GM12878 (cell line): ENCODE results near the gene TSPAN15. TPM values are rescaled to one million over a fixed set of nuclear protein-coding genes. Genes with fewer than 3 reads are reported as not detected.

ENCODE experiments used
- ATAC-seq: fragments of 200-7000 bp; cut with Tn5 transposase; 3 replicates; pipeline ENCODE4 v1.9.1; 2020; ENCODE audit warnings: mild to moderate bottlenecking, moderate library complexity
- BruUV-seq: library from RNA; stranded (reverse); fragments of 400-500 nt; replicated peaks from 2 replicates; lab custom pipeline; 2021; lab: Mats Ljungman, UMichigan
- CTCF ChIA-PET: fragments of 300-600 bp; sonication (Branson Sonifier 250); formaldehyde crosslinking; extraction: SDS; loops from one replicate; lab custom pipeline; 2021; ENCODE audit warnings: inconsistent platforms; lab: Yijun Ruan, JAX
- POLR2A ChIA-PET: fragments of 350-600 bp; formaldehyde crosslinking; extraction: SDS; loops from one replicate; lab custom pipeline; 2021; ENCODE audit warnings: inconsistent platforms; lab: Charles Lee
- RAD21 ChIA-PET: fragments of 300-600 bp; sonication (Branson Sonifier 250); formaldehyde crosslinking; loops from one replicate; lab custom pipeline; 2023; ENCODE audit warnings: antibody characterized with exemption; ENCODE audit not compliant: unreplicated experiment; lab: Charles Lee
- SMC1A ChIA-PET: fragments of 300-600 bp; sonication (Branson Sonifier 250); formaldehyde crosslinking; loops from one replicate; lab custom pipeline; 2023; ENCODE audit not compliant: unreplicated experiment, uncharacterized antibody; lab: Charles Lee
- DNase-seq: peaks from one replicate; pipeline ENCODE4 v3.0.0-alpha.2; 2011; ENCODE audit warnings: low read depth, low spot score
- FAIRE-seq: peaks from 3 replicates; lab custom pipeline; 2011; peaks lifted over from hg19 to GRCh38; lab: Jason Lieb, UNC
- H2AFZ ChIP-seq: 2 replicates; pipeline ENCODE4 v1.6.0; 2011; ENCODE audit warnings: low read depth, low read length, control low read depth; ENCODE audit not compliant: control insufficient read depth
- H3K27ac ChIP-seq: 2 replicates; pipeline ENCODE4 v1.5.1; 2011; ENCODE audit warnings: control low read depth; ENCODE audit not compliant: control insufficient read depth, insufficient read depth
- H3K27me3 ChIP-seq, 2 experiments: replicated peaks in 1 of 2; 2 replicates each; pipeline versions ENCODE4 v1.6.0 to v1.6.1; 2011; ENCODE audit warnings: low read length in 1 of 2; ENCODE audit not compliant: control insufficient read depth in 2 of 2, insufficient read depth in 2 of 2
- H3K36me3 ChIP-seq, 2 experiments: 2 replicates each; pipeline ENCODE4 v1.5.1; 2011; ENCODE audit warnings: low read length in 1 of 2; ENCODE audit not compliant: control insufficient read depth in 2 of 2, insufficient read depth in 2 of 2
- H3K4me1 ChIP-seq: 2 replicates; pipeline ENCODE4 v1.6.1; 2011; ENCODE audit warnings: mild to moderate bottlenecking, low read length, moderate library complexity, mixed read lengths; ENCODE audit not compliant: control insufficient read depth, insufficient read depth
- H3K4me2 ChIP-seq: 2 replicates; pipeline ENCODE4 v1.6.0; 2011; ENCODE audit warnings: control low read depth; ENCODE audit not compliant: control insufficient read depth, insufficient read depth
- H3K4me3 ChIP-seq: fragments of 200-600 bp; sonication (generic); 2 replicates; pipeline ENCODE4 v1.5.1; 2016
- H3K79me2 ChIP-seq: 2 replicates; pipeline ENCODE4 v1.6.0; 2011; ENCODE audit warnings: low read length; ENCODE audit not compliant: control insufficient read depth, insufficient read depth
- H3K9ac ChIP-seq: 2 replicates; pipeline ENCODE4 v1.8.0; 2011; ENCODE audit warnings: low read length, control low read depth, mixed read lengths; ENCODE audit not compliant: control insufficient read depth, insufficient read depth
- H3K9me3 ChIP-seq: replicated peaks from 3 replicates; pipeline ENCODE4 v1.5.1; 2011; ENCODE audit warnings: mild to moderate bottlenecking, low read length; ENCODE audit not compliant: control insufficient read depth, insufficient read depth
- H4K20me1 ChIP-seq: 2 replicates; pipeline ENCODE4 v1.6.0; 2011; ENCODE audit not compliant: control insufficient read depth, insufficient read depth
- CHD1 ChIP-seq: IDR thresholded peaks from 2 replicates; pipeline ENCODE4 v1.6.1; 2012; ENCODE audit warnings: low read depth, low read length, improper control_type of control experiment
- CHD2 ChIP-seq: IDR thresholded peaks from 2 replicates; pipeline ENCODE4 v1.6.1; 2011; ENCODE audit warnings: low read depth, low read length, improper control_type of control experiment, borderline replicate concordance
- ESRRA ChIP-seq: IDR thresholded peaks from 2 replicates; pipeline ENCODE4 v1.6.1; 2012; ENCODE audit warnings: mild to moderate bottlenecking, low read length, improper control_type of control experiment
- FOS ChIP-seq: IDR thresholded peaks from 3 replicates; pipeline ENCODE4 v1.6.1; 2011; ENCODE audit warnings: borderline replicate concordance; ENCODE audit not compliant: insufficient read length; ENCODE audit errors: extremely low read depth
- HCFC1 ChIP-seq: fragments of 150-350 bp; IDR thresholded peaks from 2 replicates; pipeline ENCODE4 v1.6.1; 2014; ENCODE audit warnings: low read length
- IRF4 ChIP-seq: IDR thresholded peaks from 2 replicates; pipeline ENCODE4 v1.6.1; 2011; ENCODE audit warnings: low read depth, low read length
- POLR2AphosphoS2 ChIP-seq: IDR thresholded peaks from 2 replicates; pipeline ENCODE4 v1.6.1; 2011; ENCODE audit warnings: low read depth, mild to moderate bottlenecking, low read length, improper control_type of control experiment, moderate library complexity
- RFX5 ChIP-seq: IDR thresholded peaks from 2 replicates; pipeline ENCODE4 v1.6.1; 2011; ENCODE audit warnings: low read depth, low read length, improper control_type of control experiment
- SUPT20H ChIP-seq: IDR thresholded peaks from 2 replicates; pipeline ENCODE4 v1.6.1; 2011; ENCODE audit warnings: low read depth, mild to moderate bottlenecking, low read length, moderate library complexity, borderline replicate concordance; ENCODE audit not compliant: control insufficient read depth
- ZBED1 ChIP-seq: IDR thresholded peaks from 2 replicates; pipeline ENCODE4 v1.6.1; 2016; ENCODE audit warnings: borderline replicate concordance
- ZNF592 ChIP-seq: fragments of 450-650 bp; IDR thresholded peaks from 2 replicates; pipeline ENCODE4 v1.6.1; 2017; ENCODE audit warnings: mild to moderate bottlenecking, moderate library complexity
- WGBS: methylation state at CpG from one replicate; pipeline ENCODE4 v1.1.6; 2016; ENCODE audit warnings: low lambda C conversion rate; ENCODE audit not compliant: insufficient replicate concordance, insufficient coverage; ENCODE audit errors: missing lambda C conversion rate; 5-methylcytosine and 5-hydroxymethylcytosine counted together
- in situ Hi-C: fragments of 300-500 bp; cut with MboI; formaldehyde crosslinking; loops from 9 replicates; pipeline ENCODE4 v1.14.3; 2018; ENCODE audit warnings: mixed read lengths
- intact Hi-C: fragments of 100-400 bp; cut with micrococcal nuclease; formaldehyde crosslinking; loops from one replicate; pipeline ENCODE4 v1.14.2; 2022; ENCODE audit not compliant: unreplicated experiment
- polyA plus RNA-seq, 11 experiments: library from polyadenylated mRNA; depleted of rRNA in 4 of 11; unstranded in 6 of 11; stranded (reverse) in 5 of 11; fragments of >200 nt; fragmentation: Nextera tagmentation in 4 of 11; fragmentation: Illumina TruSeq in 1 of 11; extraction: Ambion mirVana in 4 of 11; extraction: Trizol in 1 of 11; gene quantifications; 1 replicate in 1 of 11; 2 replicates in 10 of 11; pipeline versions ENCODE4 v1.2.1 to v1.2.3, GENCODE V29; 2011 to 2016; ENCODE audit warnings: inconsistent platforms in 2 of 11, missing spikeins in 2 of 11, low read depth in 1 of 11
- total RNA-seq, 4 experiments: library from RNA; depleted of rRNA in 3 of 4; stranded (reverse); fragments of >200 nt in 3 of 4; fragmentation: Illumina TruSeq in 1 of 4; extraction: Trizol in 1 of 4; gene quantifications; 2 replicates each; pipeline versions ENCODE4 v1.2.1 to v1.2.3, GENCODE V29; 2013 to 2021
- TF ChIP-seq, protein P1 (sequence below): IDR thresholded peaks from 2 replicates; pipeline ENCODE4 v1.6.1; 2011; ENCODE audit warnings: low read depth, low read length, improper control_type of control experiment, borderline replicate concordance

The TSPAN15 gene
- total and polyA plus RNA-seq, 10 of the 15 experiments (the other 5 are each of a cell fraction or from before 2014, with no cell fraction given), result 1.3 to 8.5 (median 2.4) TPM; not detected in 2

DNA sequence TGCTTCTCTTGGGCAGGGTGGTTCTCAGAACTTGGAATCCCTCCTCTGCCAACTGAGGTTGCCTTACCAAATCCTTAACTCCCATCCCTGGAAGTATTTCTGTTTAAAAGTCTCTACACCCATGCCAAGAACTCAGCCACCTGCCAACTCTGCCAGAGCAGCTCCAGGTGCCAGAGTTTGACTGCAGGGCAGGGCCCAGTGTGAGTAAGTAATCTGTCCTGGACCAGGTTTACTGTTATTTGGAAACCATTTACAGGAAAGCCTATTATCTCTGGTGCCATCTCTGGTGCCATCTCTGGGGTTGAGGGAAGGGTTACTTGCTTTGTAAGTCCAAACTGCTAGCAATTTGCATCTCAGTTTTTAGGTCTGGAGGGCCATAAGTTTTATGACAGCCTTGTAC lies 2.5 kb downstream of the TSPAN15 start:
- intact Hi-C loops, result no loop called here
- ChIA-PET RAD21 (no interaction called here), SMC1A (no interaction called here), POLR2A (no interaction called here), CTCF (interaction anchor here (1.3 to 3.1 kb wide), 2 partner anchors 11 to 45 kb away, joined by 3 to 16 read pairs; no protein-coding TSS in a partner anchor)
- no TSS peak for BruUV-seq
- Histone ChIP-seq H3K9ac (no peak overlapping the region), H3K36me3 (no peaks in the 10 kb centered on the region), H2AFZ (no peak overlapping the region), H3K27ac (no peak overlapping the region), H3K9me3 (no peaks in the 10 kb centered on the region), H4K20me1 (no peaks in the 10 kb centered on the region), H3K79me2 (no peaks in the 10 kb centered on the region; the same call in 1 of the 2 replicates), H3K4me1 (no peaks in the 10 kb centered on the region; the same call in 1 of the 2 replicates), H3K4me2 (no peak overlapping the region), H3K4me3 (no peak overlapping the region), H3K27me3 (no peaks in the 10 kb centered on the region; a peak in 1 of 4 replicates)
- no peak for ATAC-seq
- TF ChIP-seq CHD1, result no peak
- FAIRE-seq, result no peak
- DNase-seq, result no peak
- in situ Hi-C loops, result no loop called here

GRCh38 chr10:69455006-69455763 lies 3.9 kb downstream of the TSPAN15 start:
- H3K4me2 ChIP-seq, result no peak overlapping the region
- ChIA-PET SMC1A (interaction anchor here (2.0 kb wide), 1 partner anchor 10 kb away, joined by 6 read pairs; no protein-coding TSS in a partner anchor), RAD21 (no interaction called here), POLR2A (interaction anchor here (2.5 kb wide), 1 partner anchor 10 kb away, joined by 8 read pairs; no protein-coding TSS in a partner anchor), CTCF (no interaction called here)
- H2AFZ ChIP-seq, result no peak overlapping the region
- 82% methylated on average over 9 of the region's 10 CpGs for WGBS
- FAIRE-seq, result no peak
- no peak overlapping the region for H3K27ac ChIP-seq
- H3K27me3 ChIP-seq, result no peaks in the 10 kb centered on the region; a peak in 1 of 4 replicates
- DNase-seq, result no peak
- no peaks in the 10 kb centered on the region for H3K9me3 ChIP-seq
- H4K20me1 ChIP-seq, result no peaks in the 10 kb centered on the region
- intact Hi-C loops (no loop called here), in situ Hi-C loops (no loop called here)
- no peak for ATAC-seq
- no TSS peak for BruUV-seq
- H3K9ac ChIP-seq, result no peak overlapping the region
- no peaks in the 10 kb centered on the region; the same call in 1 of the 2 replicates for H3K4me1 ChIP-seq
- H3K79me2 ChIP-seq, result no peaks in the 10 kb centered on the region; the same call in 1 of the 2 replicates
- no peaks in the 10 kb centered on the region; a peak in 1 of 4 replicates for H3K36me3 ChIP-seq
- no peak overlapping the region for H3K4me3 ChIP-seq
- no peak for TF ChIP-seq SUPT20H
- TF ChIP-seq, protein P1, sequence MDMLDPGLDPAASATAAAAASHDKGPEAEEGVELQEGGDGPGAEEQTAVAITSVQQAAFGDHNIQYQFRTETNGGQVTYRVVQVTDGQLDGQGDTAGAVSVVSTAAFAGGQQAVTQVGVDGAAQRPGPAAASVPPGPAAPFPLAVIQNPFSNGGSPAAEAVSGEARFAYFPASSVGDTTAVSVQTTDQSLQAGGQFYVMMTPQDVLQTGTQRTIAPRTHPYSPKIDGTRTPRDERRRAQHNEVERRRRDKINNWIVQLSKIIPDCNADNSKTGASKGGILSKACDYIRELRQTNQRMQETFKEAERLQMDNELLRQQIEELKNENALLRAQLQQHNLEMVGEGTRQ, result no peak
- TF ChIP-seq POLR2AphosphoS2, result no peak
- no peak for TF ChIP-seq ZNF592
- TF ChIP-seq HCFC1, result no peak
- no peak for TF ChIP-seq FOS
- no peak for TF ChIP-seq ESRRA
- TF ChIP-seq IRF4, result no peak
- no peak for TF ChIP-seq CHD2
- TF ChIP-seq ZBED1, result no peak
- no peak for TF ChIP-seq RFX5
